ENCODE data around the gene THAP11.
"Not testable (repeated sequence)": the region's sequence is repeated elsewhere in the genome, so short reads cannot be mapped to it uniquely, and the experiment has no call there.

Gene THAP11

GRCh38 chr16:67834242-67834614, 7.9 kb upstream of the THAP11 start:
- peak overlapping the region; percentile 84 for H3K4me3 ChIP-seq (ENCODE audit: low read depth, low read length)

- H3K4me3 ChIP-seq (ENCODE audit: low read depth, low read length): not testable (repeated sequence)
Measured at GRCh38 chr16:67837190-67837589, 4.9 kb upstream of the THAP11 start.

GRCh38 chr16:67837811-67838210, 4.3 kb upstream of the THAP11 start:
- H3K4me3 ChIP-seq (ENCODE audit: low read depth, low read length): no peak overlapping the region

GRCh38 chr16:67841198-67841815, 813 bp upstream of the THAP11 start:
- H3K4me3 ChIP-seq (ENCODE audit: low read depth, low read length): no peak overlapping the region

- peak overlapping the region; percentile 97 for H3K4me3 ChIP-seq (ENCODE audit: low read depth, low read length)
Measured at GRCh38 chr16:67842509-67843342, 606 bp downstream of the THAP11 start.

- peak overlapping the region; percentile 97 for H3K4me3 ChIP-seq (ENCODE audit: low read depth, low read length)
Measured at GRCh38 chr16:67843343-67843765, 1.2 kb downstream of the THAP11 start.

GRCh38 chr16:67844497-67844896, 2.4 kb downstream of the THAP11 start:
- H3K4me3 ChIP-seq (ENCODE audit: low read depth, low read length): no peak overlapping the region

- H3K4me3 ChIP-seq (ENCODE audit: low read depth, low read length): peak overlapping the region; percentile 50
Measured at GRCh38 chr16:67845291-67846062, 3.4 kb downstream of the THAP11 start.

GRCh38 chr16:67846063-67846319, 3.9 kb downstream of the THAP11 start:
- H3K4me3 ChIP-seq (ENCODE audit: low read depth, low read length): peak overlapping the region; percentile 50

- peak within 1 kb of the TSS; percentile 85 for H3K4me3 ChIP-seq (ENCODE audit: low read depth, low read length)
Measured at GRCh38 chr16:67846320-67847063, 4.4 kb downstream of the THAP11 start, which contains the start of gene NUTF2. NUTF2 (plus strand) TSS chr16:67846933; CDS start chr16:67865131, 18,198 bp downstream.

GRCh38 chr16:67847064-67847861, 5.1 kb downstream of the THAP11 start, which contains the start of gene CENPT:
CENPT (minus strand) TSS chr16:67847693; CDS start chr16:67833859, 13,834 bp downstream.
- H3K4me3 ChIP-seq (ENCODE audit: low read depth, low read length): peak within 1 kb of the TSS; percentile 85

GRCh38 chr16:67848118-67848517, 6.0 kb downstream of the THAP11 start:
- H3K4me3 ChIP-seq (ENCODE audit: low read depth, low read length): peak overlapping the region; percentile 85

GRCh38 chr16:67853670-67854069, 11.6 kb downstream of the THAP11 start:
- H3K4me3 ChIP-seq (ENCODE audit: low read depth, low read length): no peak overlapping the region

GRCh38 chr16:67855789-67856188, 13.7 kb downstream of the THAP11 start:
- no peak overlapping the region for H3K4me3 ChIP-seq (ENCODE audit: low read depth, low read length)

- no peak overlapping the region for H3K4me3 ChIP-seq (ENCODE audit: low read depth, low read length)
Measured at GRCh38 chr16:67856927-67857546, 14.9 kb downstream of the THAP11 start.

- H3K4me3 ChIP-seq (ENCODE audit: low read depth, low read length): no peak overlapping the region
Measured at GRCh38 chr16:67857547-67858233, 15.6 kb downstream of the THAP11 start.

GRCh38 chr16:67858500-67858899, 16.4 kb downstream of the THAP11 start:
- H3K4me3 ChIP-seq (ENCODE audit: low read depth, low read length): no peak overlapping the region

GRCh38 chr16:67860589-67861398, 18.7 kb downstream of the THAP11 start:
- no peak overlapping the region for H3K4me3 ChIP-seq (ENCODE audit: low read depth, low read length)
